ENCODE measurements around the gene SCAMP1. TPM values are rescaled to one million over a fixed set of nuclear protein-coding genes. Genes with fewer than 3 reads are reported as not detected.

The SCAMP1 gene
- total RNA-seq, 2 donors from 2014 or later, result 21.0 to 39.3 TPM

DNA sequence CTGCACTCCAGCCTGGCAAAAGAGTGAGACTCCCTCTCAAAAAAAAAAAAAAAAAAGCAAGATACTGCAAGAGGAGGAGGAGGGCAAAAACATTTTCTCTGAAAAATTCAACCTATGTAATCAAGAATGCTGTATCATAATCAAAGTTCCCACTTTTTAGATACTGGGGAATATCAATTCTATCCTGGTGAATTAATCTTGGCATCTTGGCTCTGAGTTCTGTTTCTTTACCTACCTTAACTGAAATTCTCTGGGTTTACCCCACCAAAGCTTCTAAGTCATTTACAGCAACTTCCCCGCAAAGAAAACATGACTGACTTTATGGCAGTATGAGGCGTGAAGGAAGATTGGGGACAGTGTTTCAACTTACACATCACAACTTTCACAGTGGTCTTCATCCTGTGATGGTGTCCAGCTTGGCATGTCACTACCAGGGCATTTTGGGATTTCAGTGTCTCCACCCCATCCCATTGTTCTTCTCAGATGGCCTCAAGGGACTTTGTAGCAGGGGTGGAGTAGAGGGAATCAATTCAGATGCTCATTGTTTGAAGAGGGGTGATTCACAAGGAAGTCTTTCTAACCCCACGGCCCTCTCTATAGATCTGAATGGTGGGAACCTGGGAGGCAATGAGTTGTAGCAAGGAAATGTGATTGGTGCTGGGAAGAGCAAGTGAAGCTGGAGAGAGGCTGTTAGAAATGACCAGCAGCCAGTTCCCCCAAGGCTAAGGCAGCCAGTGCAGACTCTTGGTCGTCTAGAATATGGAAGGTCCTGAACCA lies 130.5 kb downstream of the SCAMP1 start:
- H3K4me1 ChIP-seq, result peaks cover 0 to 19% of the 10 kb centered on the region in 2 donors
- DNase-seq (ENCODE audit: low spot score), result no peak
- H3K27ac ChIP-seq, result no peak overlapping the region
- H3K9me3 ChIP-seq, result no peaks in the 10 kb centered on the region
- no peaks in the 10 kb centered on the region for H3K27me3 ChIP-seq
- H3K4me3 ChIP-seq, result no peak overlapping the region
- no peak for TF ChIP-seq CTCF (IDR thresholded peaks at IDR 0.05)
- H3K36me3 ChIP-seq, result peaks cover 19% of the 10 kb centered on the region

DNA sequence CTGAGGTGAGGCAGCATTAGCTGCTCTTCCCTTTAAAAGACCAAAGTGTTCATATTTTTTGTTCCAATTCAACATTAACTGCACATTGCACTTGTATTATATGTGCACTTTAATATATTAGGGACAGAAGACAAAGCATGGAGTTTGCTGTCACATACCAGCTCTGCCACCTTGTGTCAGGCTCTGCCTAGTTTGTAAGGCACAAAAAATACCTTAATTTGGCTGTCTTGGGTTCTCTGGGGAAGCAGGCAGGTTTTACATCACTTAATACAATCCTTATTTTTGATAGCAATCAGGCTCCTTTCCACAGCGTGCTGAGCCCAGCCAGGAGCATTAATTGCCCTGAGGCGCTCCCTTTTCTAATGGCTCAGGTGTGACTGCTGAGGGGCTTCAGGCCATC lies 131.8 kb downstream of the SCAMP1 start:
- DNase-seq (ENCODE audit: low spot score), result no peak
- TF ChIP-seq CTCF (IDR thresholded peaks at IDR 0.05), result no peak
- Histone ChIP-seq H3K27me3 (no peaks in the 10 kb centered on the region), H3K4me3 (no peak overlapping the region), H3K27ac (no peak overlapping the region), H3K4me1 (peaks cover 0 to 21% of the 10 kb centered on the region in 2 donors), H3K9me3 (no peaks in the 10 kb centered on the region), H3K36me3 (peaks cover 16% of the 10 kb centered on the region)

DNA sequence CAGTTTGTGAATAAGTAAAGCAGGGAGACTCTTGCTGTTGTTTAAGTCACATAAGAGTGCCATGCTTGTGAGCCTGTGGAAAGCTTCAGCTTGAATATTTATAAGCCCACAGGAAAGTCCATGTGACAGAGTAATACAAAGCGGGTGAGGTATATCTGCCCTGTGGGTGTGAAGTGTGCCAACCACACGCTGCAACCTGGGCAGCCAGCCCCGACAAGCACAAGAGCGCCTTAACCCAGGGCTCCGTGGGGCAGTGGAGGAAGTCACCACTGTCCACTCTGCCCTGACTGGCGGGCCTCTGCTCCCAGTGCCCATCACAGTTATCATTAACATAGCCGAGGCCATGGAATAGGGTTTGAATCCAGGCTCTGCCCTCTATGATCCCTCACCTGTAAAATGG lies 132.2 kb downstream of the SCAMP1 start:
- Histone ChIP-seq H3K4me3 (no peak overlapping the region), H3K4me1 (peaks cover 0 to 19% of the 10 kb centered on the region in 2 donors), H3K27ac (no peak overlapping the region), H3K36me3 (peaks cover 14% of the 10 kb centered on the region), H3K9me3 (no peaks in the 10 kb centered on the region), H3K27me3 (no peaks in the 10 kb centered on the region)
- no peak for DNase-seq (ENCODE audit: low spot score)
- no peak for TF ChIP-seq CTCF (IDR thresholded peaks at IDR 0.05)

DNA sequence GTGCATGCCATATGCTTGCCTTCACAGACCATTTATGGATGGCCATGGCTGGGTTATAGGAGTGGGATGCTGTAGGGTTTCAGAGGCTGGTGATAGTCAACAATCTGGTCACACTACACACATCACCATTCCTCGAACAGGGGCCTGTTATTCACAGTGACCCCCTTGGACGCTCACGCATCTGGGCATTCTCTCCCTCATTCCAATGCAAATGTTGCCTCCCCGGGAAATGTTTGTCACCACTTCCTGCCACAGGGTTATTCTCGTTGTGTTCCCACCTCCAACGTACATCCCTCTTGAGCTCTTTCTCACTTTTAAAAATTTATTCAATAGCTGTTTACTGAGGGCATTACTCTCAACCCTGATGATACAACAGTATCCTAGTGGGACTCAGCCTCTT lies 135.4 kb downstream of the SCAMP1 start:
- Histone ChIP-seq H3K4me1 (peaks cover 0 to 28% of the 10 kb centered on the region in 2 donors), H3K4me3 (no peak overlapping the region), H3K36me3 (no peaks in the 10 kb centered on the region), H3K27ac (no peak overlapping the region), H3K9me3 (no peaks in the 10 kb centered on the region), H3K27me3 (no peaks in the 10 kb centered on the region)
- no peak for TF ChIP-seq CTCF (IDR thresholded peaks at IDR 0.05)
- DNase-seq (ENCODE audit: low spot score), result no peak

DNA sequence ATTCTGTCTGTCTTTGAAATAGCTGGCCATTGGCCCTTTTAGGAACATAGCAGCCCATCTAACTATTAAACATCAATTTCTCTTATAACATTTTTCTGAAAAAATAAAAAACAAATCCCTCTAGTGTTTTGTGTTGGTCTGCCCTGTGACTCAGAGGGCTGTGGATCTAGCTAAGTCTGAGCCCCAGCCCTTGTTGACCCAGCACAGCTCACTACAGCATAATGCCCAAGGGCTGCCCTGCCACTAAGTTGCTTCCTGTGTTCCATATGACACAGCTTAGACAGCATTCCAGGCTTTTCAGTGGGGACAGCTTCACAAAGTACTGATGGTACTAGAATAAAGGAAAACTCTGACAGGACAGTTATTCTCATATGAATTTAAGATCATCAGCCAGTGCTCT lies 136.0 kb downstream of the SCAMP1 start:
- Histone ChIP-seq H3K36me3 (no peaks in the 10 kb centered on the region), H3K27ac (no peak overlapping the region), H3K9me3 (no peaks in the 10 kb centered on the region), H3K27me3 (no peaks in the 10 kb centered on the region), H3K4me1 (peaks cover 0 to 33% of the 10 kb centered on the region in 2 donors), H3K4me3 (no peak overlapping the region)
- no peak for DNase-seq (ENCODE audit: low spot score)
- no peak for TF ChIP-seq CTCF (IDR thresholded peaks at IDR 0.05)

Data from right atrium auricular region (tissue), 2 donors.